22Rv1 (cell line): ENCODE measurements around the gene TRNP1.

Experiments
- CTCF ChIP-seq: fragments of 450-650 bp; IDR thresholded peaks from 2 replicates; pipeline ENCODE4 v1.5.1; 2017; ENCODE audit warnings: mild to moderate bottlenecking
- ZFX ChIP-seq: fragments of 450-650 bp; IDR thresholded peaks from 2 replicates; pipeline ENCODE4 v1.6.1; 2017; ENCODE audit warnings: antibody characterized with exemption, borderline replicate concordance

DNA sequence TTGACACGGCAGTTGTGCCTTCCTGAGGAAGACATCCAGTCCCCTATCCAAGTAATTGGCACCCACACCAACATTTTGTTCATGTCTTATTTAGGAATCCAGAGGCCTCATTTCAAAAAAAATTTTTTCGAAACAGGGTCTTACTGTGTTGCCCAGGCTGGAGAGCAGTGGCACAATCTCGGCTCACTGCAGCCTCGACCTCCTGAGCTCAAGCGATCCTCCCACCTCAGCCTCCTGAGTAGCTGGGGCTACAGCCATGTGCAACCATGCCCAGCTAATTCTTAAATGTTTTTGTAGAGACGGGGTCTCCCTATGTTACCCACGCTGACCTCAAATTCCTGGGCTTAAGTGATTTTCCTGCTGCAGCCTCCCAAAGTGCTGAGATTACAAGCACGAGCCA lies 9.2 kb upstream of the TRNP1 start:
- TF ChIP-seq CTCF (no peak), ZFX (no peak)
